Activated B cell treated with CpG ODN at 0.5 μM for 24 hours (primary cell): ENCODE data around the gene UPK1A. TPM values are rescaled to one million over a fixed set of nuclear protein-coding genes. Genes with fewer than 3 reads are reported as not detected.

ENCODE experiments used
- ATAC-seq: fragments of 200-7000 bp; cut with Tn5 transposase; one replicate; pipeline ENCODE4 v1.10.0; 2021; ENCODE audit warnings: low read depth, mild to moderate bottlenecking, moderate library complexity
- CTCF ChIA-PET: fragments of 350-600 bp; sonication (Branson Sonifier 250); formaldehyde crosslinking; loops from one replicate; lab custom pipeline; 2021; ENCODE audit warnings: antibody characterized with exemption; lab: Charles Lee
- POLR2A ChIA-PET: fragments of 350-600 bp; sonication (Branson Sonifier 250); formaldehyde crosslinking; loops from one replicate; lab custom pipeline; 2021; ENCODE audit warnings: antibody characterized with exemption; lab: Charles Lee
- DNase-seq: peaks from one replicate; pipeline ENCODE4 v3.0.0; 2022
- H3K27ac Mint-ChIP-seq: one replicate; pipeline ENCODE4 v1.8.0; 2020; ENCODE audit warnings: mixed read lengths
- H3K27me3 Mint-ChIP-seq: one replicate; pipeline ENCODE4 v1.8.0; 2021; ENCODE audit warnings: mixed read lengths
- H3K36me3 Mint-ChIP-seq: one replicate; pipeline ENCODE4 v1.8.0; 2021; ENCODE audit warnings: low read depth, mixed read lengths
- H3K4me1 Mint-ChIP-seq: one replicate; pipeline ENCODE4 v1.8.0; 2021; ENCODE audit warnings: mixed read lengths
- H3K4me3 Mint-ChIP-seq: one replicate; pipeline ENCODE4 v1.8.0; 2020; ENCODE audit warnings: mild to moderate bottlenecking, mixed read lengths
- H3K9me3 Mint-ChIP-seq: one replicate; pipeline ENCODE4 v1.8.0; 2020; ENCODE audit warnings: mixed read lengths
- intact Hi-C: fragments of 100-400 bp; cut with micrococcal nuclease; formaldehyde crosslinking; loops from one replicate; pipeline ENCODE4 v1.15.1; 2024
- total RNA-seq: library from RNA; stranded (reverse); gene quantifications from 2 replicates; pipeline ENCODE4 v1.2.3, GENCODE V29; 2022
- TF ChIP-seq, protein P1 (sequence below): fragments of 200-600 bp; IDR thresholded peaks from one replicate; pipeline ENCODE4 v1.8.0; 2022; ENCODE audit warnings: antibody characterized with exemption, mild to moderate bottlenecking

The UPK1A gene
- total RNA-seq, 1 donor from 2014 or later: not detected

DNA sequence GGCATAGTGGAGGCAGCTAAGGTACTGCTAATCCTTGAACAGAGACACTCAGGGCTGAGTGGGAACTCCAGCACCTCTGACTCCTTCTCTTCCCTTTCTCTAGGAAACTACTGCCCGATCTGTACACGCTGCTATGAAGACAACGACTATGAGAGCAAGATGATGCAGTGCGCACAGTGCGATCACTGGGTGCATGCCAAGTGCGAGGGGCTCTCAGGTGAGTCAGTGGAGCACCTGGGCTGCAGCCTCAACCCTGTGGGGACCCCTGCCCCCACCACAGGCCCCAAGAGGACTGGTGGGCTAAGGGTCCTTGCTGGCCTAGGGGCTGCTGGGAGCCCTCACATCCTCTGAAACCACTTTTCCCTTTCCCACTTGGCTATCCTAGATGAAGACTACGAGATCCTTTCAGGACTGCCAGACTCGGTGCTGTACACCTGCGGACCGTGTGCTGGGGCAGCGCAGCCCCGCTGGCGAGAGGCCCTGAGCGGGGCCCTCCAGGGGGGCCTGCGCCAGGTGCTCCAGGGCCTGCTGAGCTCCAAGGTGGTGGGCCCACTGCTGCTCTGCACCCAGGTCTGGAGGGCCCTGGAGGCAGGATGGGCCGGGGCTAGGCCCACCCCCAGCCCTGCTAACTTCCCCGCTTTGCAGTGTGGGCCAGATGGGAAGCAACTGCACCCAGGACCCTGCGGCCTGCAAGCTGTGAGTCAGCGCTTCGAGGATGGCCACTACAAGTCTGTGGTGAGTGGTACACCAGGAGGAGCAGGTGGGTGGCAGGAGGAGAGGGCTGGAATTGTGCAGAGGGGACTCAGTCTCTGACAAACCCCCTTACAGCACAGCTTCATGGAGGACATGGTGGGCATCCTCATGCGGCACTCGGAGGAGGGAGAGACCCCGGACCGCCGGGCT, 61.0 kb downstream of the UPK1A start:
- intact Hi-C loops: no loop called here
- ChIA-PET CTCF (no interaction called here), POLR2A (interaction anchor here (0.6 to 2.5 kb wide), 6 partner anchors 9 to 186 kb away, joined by 3 to 8 read pairs (median 6); partner anchors contain the start of genes IGFLR1 and KMT2B)
- TF ChIP-seq, protein P1, sequence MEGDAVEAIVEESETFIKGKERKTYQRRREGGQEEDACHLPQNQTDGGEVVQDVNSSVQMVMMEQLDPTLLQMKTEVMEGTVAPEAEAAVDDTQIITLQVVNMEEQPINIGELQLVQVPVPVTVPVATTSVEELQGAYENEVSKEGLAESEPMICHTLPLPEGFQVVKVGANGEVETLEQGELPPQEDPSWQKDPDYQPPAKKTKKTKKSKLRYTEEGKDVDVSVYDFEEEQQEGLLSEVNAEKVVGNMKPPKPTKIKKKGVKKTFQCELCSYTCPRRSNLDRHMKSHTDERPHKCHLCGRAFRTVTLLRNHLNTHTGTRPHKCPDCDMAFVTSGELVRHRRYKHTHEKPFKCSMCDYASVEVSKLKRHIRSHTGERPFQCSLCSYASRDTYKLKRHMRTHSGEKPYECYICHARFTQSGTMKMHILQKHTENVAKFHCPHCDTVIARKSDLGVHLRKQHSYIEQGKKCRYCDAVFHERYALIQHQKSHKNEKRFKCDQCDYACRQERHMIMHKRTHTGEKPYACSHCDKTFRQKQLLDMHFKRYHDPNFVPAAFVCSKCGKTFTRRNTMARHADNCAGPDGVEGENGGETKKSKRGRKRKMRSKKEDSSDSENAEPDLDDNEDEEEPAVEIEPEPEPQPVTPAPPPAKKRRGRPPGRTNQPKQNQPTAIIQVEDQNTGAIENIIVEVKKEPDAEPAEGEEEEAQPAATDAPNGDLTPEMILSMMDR: no peak
- ATAC-seq (no peak), DNase-seq (no peak)
- Mint-ChIP-seq H3K9me3 (no peaks in the 10 kb centered on the region), H3K36me3 (peaks cover 91% of the 10 kb centered on the region), H3K27ac (no peak overlapping the region), H3K4me1 (no peaks in the 10 kb centered on the region), H3K4me3 (no peak overlapping the region), H3K27me3 (no peaks in the 10 kb centered on the region)

Other genes with a start within 250 kb of the UPK1A start
- not detected in 2 replicates for gene FFAR2, start 218.3 kb upstream of the UPK1A start, total RNA-seq
- not detected in 2 replicates for gene KRTDAP, start 176.1 kb upstream of the UPK1A start, total RNA-seq
- 1.5 and 1.7 TPM in 2 replicates for gene DMKN, start 152.9 kb upstream of the UPK1A start, total RNA-seq
- not detected in 2 replicates for gene SBSN, start 138.2 kb upstream of the UPK1A start, total RNA-seq
- gene GAPDHS, start 133.1 kb upstream of the UPK1A start, total RNA-seq: not detected in 2 replicates
- gene TMEM147, start 120.9 kb upstream of the UPK1A start, total RNA-seq: 46.9 and 55.3 TPM in 2 replicates
- not detected in 2 replicates for gene ATP4A, start 102.9 kb upstream of the UPK1A start, total RNA-seq
- not detected in 2 replicates for gene PMIS2, start 80.3 kb upstream of the UPK1A start, total RNA-seq
- 31.5 and 36.1 TPM in 2 replicates for gene HAUS5, start 53.8 kb upstream of the UPK1A start, total RNA-seq
- gene RBM42, start 37.5 kb upstream of the UPK1A start, total RNA-seq: 73.6 and 76.1 TPM in 2 replicates
- 0.32 TPM in 1 of 2 replicates, not detected in the other for gene ETV2, start 24.8 kb upstream of the UPK1A start, total RNA-seq
- 334 and 401 TPM in 2 replicates for gene COX6B1, start 18.2 kb upstream of the UPK1A start, total RNA-seq
- 16.4 and 21.4 TPM in 2 replicates for gene ZBTB32, start 38.0 kb downstream of the UPK1A start, total RNA-seq
- gene KMT2B, start 51.5 kb downstream of the UPK1A start, total RNA-seq: 65.6 and 65.8 TPM in 2 replicates
- gene IGFLR1, start 75.9 kb downstream of the UPK1A start, total RNA-seq: 130 and 133 TPM in 2 replicates
- 41.0 and 46.1 TPM in 2 replicates for gene U2AF1L4, start 78.9 kb downstream of the UPK1A start, total RNA-seq
- 45.0 and 45.6 TPM in 2 replicates for gene PSENEN, start 79.1 kb downstream of the UPK1A start, total RNA-seq
- 12.2 and 14.3 TPM in 2 replicates for gene LIN37, start 82.1 kb downstream of the UPK1A start, total RNA-seq
- gene HSPB6, start 90.5 kb downstream of the UPK1A start, total RNA-seq: not detected in 2 replicates
- gene PROSER3, start 91.7 kb downstream of the UPK1A start, total RNA-seq: 43.7 and 60.5 TPM in 2 replicates
- gene ARHGAP33, start 109.0 kb downstream of the UPK1A start, total RNA-seq: 9.3 and 15.0 TPM in 2 replicates
- not detected in 2 replicates for gene PRODH2, start 146.3 kb downstream of the UPK1A start, total RNA-seq
- gene NPHS1, start 186.0 kb downstream of the UPK1A start, total RNA-seq: 0.18 TPM in 1 of 2 replicates, not detected in the other
- gene KIRREL2, start 190.4 kb downstream of the UPK1A start, total RNA-seq: not detected in 2 replicates
- not detected in 2 replicates for gene APLP1, start 202.1 kb downstream of the UPK1A start, total RNA-seq
- gene NFKBID, start 234.0 kb downstream of the UPK1A start, total RNA-seq: 120 and 143 TPM in 2 replicates
- 2.9 and 3.5 TPM in 2 replicates for gene HCST, start 236.0 kb downstream of the UPK1A start, total RNA-seq
- 0.83 TPM in 1 of 2 replicates, not detected in the other for gene TYROBP, start 241.8 kb downstream of the UPK1A start, total RNA-seq